Osteocyte (in vitro differentiated cells): ENCODE data around the gene OR5D13. TPM values are rescaled to one million over a fixed set of nuclear protein-coding genes. Genes with fewer than 3 reads are reported as not detected.

Source experiments
- DNase-seq: peaks from one replicate; pipeline ENCODE4 v3.0.0; 2021; ENCODE audit warnings: mixed read lengths; ENCODE audit not compliant: unreplicated experiment; ENCODE audit errors: extremely low spot score
- H3K27ac Mint-ChIP-seq: one replicate; pipeline ENCODE4 v1.8.0; 2021; ENCODE audit warnings: mild to moderate bottlenecking, mixed read lengths; ENCODE audit not compliant: unreplicated experiment
- H3K27me3 Mint-ChIP-seq: one replicate; pipeline ENCODE4 v1.8.0; 2021; ENCODE audit warnings: mixed read lengths; ENCODE audit not compliant: unreplicated experiment
- H3K36me3 Mint-ChIP-seq: one replicate; pipeline ENCODE4 v1.8.0; 2021; ENCODE audit warnings: mixed read lengths; ENCODE audit not compliant: unreplicated experiment
- H3K4me1 Mint-ChIP-seq: one replicate; pipeline ENCODE4 v1.8.0; 2021; ENCODE audit warnings: mixed read lengths; ENCODE audit not compliant: unreplicated experiment
- H3K4me3 Mint-ChIP-seq: one replicate; pipeline ENCODE4 v1.8.0; 2021; ENCODE audit warnings: mild to moderate bottlenecking, moderate library complexity, mixed read lengths; ENCODE audit not compliant: unreplicated experiment
- H3K9me3 Mint-ChIP-seq: one replicate; pipeline ENCODE4 v1.8.0; 2021; ENCODE audit warnings: mixed read lengths; ENCODE audit not compliant: unreplicated experiment
- total RNA-seq: library from RNA; stranded (reverse); gene quantifications from 2 replicates; pipeline ENCODE4 v1.2.1, GENCODE V29; 2021
- TF ChIP-seq, protein P1 (sequence below): fragments of 200-600 bp; sonication (generic); IDR thresholded peaks from 2 replicates; pipeline ENCODE4 v1.5.0; 2021; ENCODE audit warnings: antibody characterized with exemption, mild to moderate bottlenecking, moderate library complexity

The OR5D13 gene
- total RNA-seq, 1 donor from 2014 or later: not detected

DNA sequence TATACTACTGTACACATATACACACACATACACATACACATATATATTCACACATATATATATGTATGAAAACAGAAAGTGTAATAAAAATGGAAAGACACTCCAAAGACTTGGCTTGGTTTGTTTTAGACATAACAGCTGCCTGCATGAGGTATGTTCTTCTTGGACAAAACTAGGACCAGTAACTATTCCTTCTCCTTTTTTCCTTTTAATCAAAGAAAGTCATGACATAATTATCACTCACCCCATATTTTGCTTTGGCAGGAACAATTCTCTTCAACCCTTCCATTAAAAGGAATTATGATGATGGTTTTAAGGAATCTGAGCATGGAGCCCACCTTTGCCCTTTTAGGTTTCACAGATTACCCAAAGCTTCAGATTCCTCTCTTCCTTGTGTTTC, 22.0 kb downstream of the OR5D13 start, which contains the start of gene OR5D14:
TSS of gene OR5D14 (plus strand) at position 301 of the 400 bp plus-strand sequence. CDS start at position 301, 0 bp downstream.
- Mint-ChIP-seq H3K36me3 (no peaks in the 10 kb centered on the region), H3K4me1 (no peaks in the 10 kb centered on the region), H3K27ac (no peak within 1 kb of the TSS), H3K9me3 (peaks cover 39% of the 10 kb centered on the region), H3K27me3 (no peaks in the 10 kb centered on the region), H3K4me3 (no peak within 1 kb of the TSS)
- TF ChIP-seq, protein P1, sequence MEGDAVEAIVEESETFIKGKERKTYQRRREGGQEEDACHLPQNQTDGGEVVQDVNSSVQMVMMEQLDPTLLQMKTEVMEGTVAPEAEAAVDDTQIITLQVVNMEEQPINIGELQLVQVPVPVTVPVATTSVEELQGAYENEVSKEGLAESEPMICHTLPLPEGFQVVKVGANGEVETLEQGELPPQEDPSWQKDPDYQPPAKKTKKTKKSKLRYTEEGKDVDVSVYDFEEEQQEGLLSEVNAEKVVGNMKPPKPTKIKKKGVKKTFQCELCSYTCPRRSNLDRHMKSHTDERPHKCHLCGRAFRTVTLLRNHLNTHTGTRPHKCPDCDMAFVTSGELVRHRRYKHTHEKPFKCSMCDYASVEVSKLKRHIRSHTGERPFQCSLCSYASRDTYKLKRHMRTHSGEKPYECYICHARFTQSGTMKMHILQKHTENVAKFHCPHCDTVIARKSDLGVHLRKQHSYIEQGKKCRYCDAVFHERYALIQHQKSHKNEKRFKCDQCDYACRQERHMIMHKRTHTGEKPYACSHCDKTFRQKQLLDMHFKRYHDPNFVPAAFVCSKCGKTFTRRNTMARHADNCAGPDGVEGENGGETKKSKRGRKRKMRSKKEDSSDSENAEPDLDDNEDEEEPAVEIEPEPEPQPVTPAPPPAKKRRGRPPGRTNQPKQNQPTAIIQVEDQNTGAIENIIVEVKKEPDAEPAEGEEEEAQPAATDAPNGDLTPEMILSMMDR: no peak
- DNase-seq: no peak

DNA sequence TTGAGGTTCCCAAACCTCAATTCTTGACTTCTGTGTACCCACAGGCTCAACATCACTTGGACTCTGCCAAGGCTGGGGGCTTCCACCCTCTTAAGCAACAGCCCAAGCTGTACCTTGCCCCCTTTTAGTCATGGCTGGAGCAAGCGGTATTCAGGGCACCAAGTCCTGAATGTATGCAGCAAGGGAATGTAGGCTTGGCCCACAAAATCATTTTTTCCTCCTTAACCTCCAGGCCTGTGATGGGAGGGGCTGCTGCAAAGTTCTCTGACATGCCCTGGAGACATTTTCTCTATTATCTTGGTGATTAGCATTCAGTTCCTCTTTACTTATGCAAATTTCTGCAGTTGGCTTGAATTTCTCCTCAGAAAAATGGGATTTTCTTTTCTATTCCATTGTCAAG, 33.0 kb downstream of the OR5D13 start:
- TF ChIP-seq, protein P1: no peak
- Mint-ChIP-seq H3K36me3 (no peaks in the 10 kb centered on the region), H3K27ac (no peak overlapping the region), H3K9me3 (peaks cover 35% of the 10 kb centered on the region), H3K4me3 (no peak overlapping the region), H3K27me3 (no peaks in the 10 kb centered on the region), H3K4me1 (no peaks in the 10 kb centered on the region)
- DNase-seq: no peak

DNA sequence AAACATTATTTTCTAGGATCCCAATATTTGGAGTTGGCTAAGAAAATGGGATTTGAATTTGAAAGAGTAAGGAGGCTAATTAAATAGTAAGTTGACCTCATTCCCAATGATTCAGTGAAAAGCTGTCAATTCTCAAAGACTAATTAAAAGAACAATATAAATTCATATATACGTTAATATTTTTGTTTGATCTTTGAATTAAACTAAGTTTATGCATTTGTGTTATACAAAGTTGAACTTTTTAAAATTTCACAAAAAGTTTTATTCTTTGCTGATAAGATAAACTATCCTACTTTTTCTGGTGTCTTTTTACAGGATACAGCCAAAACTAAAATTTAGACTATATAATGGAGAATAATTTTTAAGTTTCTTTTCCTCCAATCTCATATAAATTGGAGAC, 37.8 kb downstream of the OR5D13 start, which contains the start of gene OR5L1:
TSS of gene OR5L1 (plus strand) at position 301 of the 400 bp plus-strand sequence. CDS start 100 bp downstream, outside the sequence.
- Mint-ChIP-seq H3K27ac (no peak within 1 kb of the TSS), H3K9me3 (peaks cover 40% of the 10 kb centered on the region), H3K36me3 (no peaks in the 10 kb centered on the region), H3K4me3 (no peak within 1 kb of the TSS), H3K27me3 (no peaks in the 10 kb centered on the region), H3K4me1 (no peaks in the 10 kb centered on the region)
- DNase-seq: no peak
- TF ChIP-seq, protein P1: no peak

DNA sequence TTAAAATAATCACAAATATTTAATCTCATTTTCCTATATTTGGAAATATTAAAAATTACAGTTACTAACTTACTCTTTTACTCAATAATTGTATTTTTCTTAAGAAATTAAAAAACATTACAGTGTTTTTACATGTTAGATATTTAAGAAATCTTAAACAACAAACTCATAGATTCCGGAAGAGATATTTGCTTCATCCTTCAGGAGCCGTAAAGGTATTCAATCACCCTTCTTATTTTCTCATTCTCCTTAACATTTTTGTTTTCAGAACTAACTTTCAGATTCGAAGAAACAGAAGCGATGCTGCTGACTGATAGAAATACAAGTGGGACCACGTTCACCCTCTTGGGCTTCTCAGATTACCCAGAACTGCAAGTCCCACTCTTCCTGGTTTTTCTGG, 46.1 kb downstream of the OR5D13 start, which contains the start of gene OR5D18:
TSS of gene OR5D18 (plus strand) at position 301 of the 400 bp plus-strand sequence. CDS start at position 301, 0 bp downstream.
- Mint-ChIP-seq H3K27me3 (no peaks in the 10 kb centered on the region), H3K4me3 (no peak within 1 kb of the TSS), H3K27ac (no peak within 1 kb of the TSS), H3K36me3 (no peaks in the 10 kb centered on the region), H3K9me3 (peaks cover 46% of the 10 kb centered on the region), H3K4me1 (no peaks in the 10 kb centered on the region)
- DNase-seq: no peak
- TF ChIP-seq, protein P1: no peak

Other genes with a start within 250 kb of the OR5D13 start
- gene OR4C15, start 219.0 kb upstream of the OR5D13 start, total RNA-seq: not detected in 2 replicates
- not detected in 2 replicates for gene OR4C16, start 201.3 kb upstream of the OR5D13 start, total RNA-seq
- not detected in 2 replicates for gene OR4C11, start 165.8 kb upstream of the OR5D13 start, total RNA-seq
- gene OR4P4, start 138.3 kb upstream of the OR5D13 start, total RNA-seq: not detected in 2 replicates
- not detected in 2 replicates for gene OR4S2, start 125.1 kb upstream of the OR5D13 start, total RNA-seq
- gene OR4C6, start 111.2 kb upstream of the OR5D13 start, total RNA-seq: not detected in 2 replicates
- not detected in 2 replicates for gene OR5D14, start 22.1 kb downstream of the OR5D13 start, total RNA-seq
- not detected in 2 replicates for gene OR5L1, start 37.9 kb downstream of the OR5D13 start, total RNA-seq
- not detected in 2 replicates for gene OR5D18, start 46.2 kb downstream of the OR5D13 start, total RNA-seq
- not detected in 2 replicates for gene OR5L2, start 53.8 kb downstream of the OR5D13 start, total RNA-seq
- not detected in 2 replicates for gene OR5D16, start 65.3 kb downstream of the OR5D13 start, total RNA-seq
- not detected in 2 replicates for gene TRIM51, start 109.9 kb downstream of the OR5D13 start, total RNA-seq
- not detected in 2 replicates for gene OR5W2, start 141.1 kb downstream of the OR5D13 start, total RNA-seq
- gene OR5I1, start 163.0 kb downstream of the OR5D13 start, total RNA-seq: not detected in 2 replicates
- gene OR10AG1, start 196.5 kb downstream of the OR5D13 start, total RNA-seq: not detected in 2 replicates
- not detected in 2 replicates for gene OR5F1, start 221.2 kb downstream of the OR5D13 start, total RNA-seq